ENCODE results near the gene UQCRQ. TPM values are rescaled to one million over a fixed set of nuclear protein-coding genes. Genes with fewer than 3 reads are reported as not detected.

UQCRQ gene
- total RNA-seq: 52.3 TPM

- H3K27me3 ChIP-seq (ENCODE audit: insufficient read depth, low read length): no peaks in the 10 kb centered on the region
Observed at GRCh38 chr5:132866342-132867045, at the start of gene UQCRQ, which contains the start of gene GDF9. Gene UQCRQ (plus strand): TSS chr5:132866642. CDS start chr5:132866882, 240 bp downstream. Gene GDF9 (minus strand): TSS chr5:132866469. CDS start chr5:132864533, 1,936 bp downstream.

DNA sequence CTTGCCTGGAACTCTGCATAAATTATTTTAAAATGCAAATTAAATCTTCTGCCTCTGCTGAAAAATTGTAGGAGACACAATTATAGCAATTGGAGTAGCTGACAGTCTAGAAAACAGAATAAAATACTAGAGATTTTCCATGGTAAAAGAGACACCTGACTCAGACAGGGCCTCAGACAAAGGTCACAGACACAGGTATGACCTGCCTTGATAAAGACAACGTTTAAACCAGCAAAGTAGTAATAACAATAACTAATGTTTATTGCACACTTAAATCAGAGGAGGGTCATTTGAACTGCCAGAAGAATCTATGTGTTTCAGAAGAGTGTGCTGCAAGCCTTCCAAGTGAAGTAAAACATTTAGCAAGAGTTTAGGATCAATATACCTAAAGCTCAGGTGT, 49.4 kb upstream of the UQCRQ start:
- Histone ChIP-seq H3K27me3 (ENCODE audit: insufficient read depth, low read length) (peaks cover 63% of the 10 kb centered on the region), H3K4me1 (ENCODE audit: insufficient read depth, low read length) (peaks cover 32% of the 10 kb centered on the region), H3K9me3 (ENCODE audit: low read depth, low read length) (no peaks in the 10 kb centered on the region), H3K4me3 (ENCODE audit: low read length) (no peak overlapping the region)

More at GRCh38 chr5:132866342-132867045, at the start of gene UQCRQ, which contains the start of gene GDF9:
- Histone ChIP-seq H3K9me3 (ENCODE audit: low read depth, low read length) (no peaks in the 10 kb centered on the region), H3K4me3 (ENCODE audit: low read length) (peak within 1 kb of the TSS; percentile 63), H3K4me1 (ENCODE audit: insufficient read depth, low read length) (peaks cover 18% of the 10 kb centered on the region)

DNA sequence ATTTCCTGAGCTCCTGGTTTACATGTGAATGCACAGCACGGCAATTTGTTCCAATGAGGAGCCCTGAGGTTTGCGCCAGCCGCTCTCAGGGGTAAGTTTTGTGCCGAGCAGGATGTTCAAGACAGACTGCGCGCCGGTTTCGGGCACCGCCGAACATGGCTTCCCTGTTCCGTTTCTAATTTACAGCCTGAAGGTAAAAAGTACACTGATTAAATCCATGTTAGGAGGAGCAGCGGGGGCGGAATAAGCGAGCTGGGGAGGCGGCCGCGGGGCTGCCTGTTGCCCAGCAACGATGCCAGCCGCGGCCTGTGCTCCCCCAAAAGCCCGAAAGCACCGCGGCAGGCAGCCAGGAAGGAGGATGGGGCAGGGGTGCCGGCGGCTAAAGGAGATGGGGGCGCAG, 47.0 kb upstream of the UQCRQ start:
- Histone ChIP-seq H3K4me1 (ENCODE audit: insufficient read depth, low read length) (peaks cover 20% of the 10 kb centered on the region), H3K4me3 (ENCODE audit: low read length) (no peak overlapping the region), H3K27me3 (ENCODE audit: insufficient read depth, low read length) (peaks cover 65% of the 10 kb centered on the region), H3K9me3 (ENCODE audit: low read depth, low read length) (no peaks in the 10 kb centered on the region)

GRCh38 chr5:132820162-132820754, 46.2 kb upstream of the UQCRQ start:
- H3K4me3 ChIP-seq (ENCODE audit: low read length): no peak overlapping the region
- H3K27me3 ChIP-seq (ENCODE audit: insufficient read depth, low read length): peaks cover 65% of the 10 kb centered on the region
- H3K4me1 ChIP-seq (ENCODE audit: insufficient read depth, low read length): peaks cover 22% of the 10 kb centered on the region
- no peaks in the 10 kb centered on the region for H3K9me3 ChIP-seq (ENCODE audit: low read depth, low read length)

GRCh38 chr5:132821350-132821749, 45.1 kb upstream of the UQCRQ start:
- peaks cover 24% of the 10 kb centered on the region for H3K4me1 ChIP-seq (ENCODE audit: insufficient read depth, low read length)
- peaks cover 68% of the 10 kb centered on the region for H3K27me3 ChIP-seq (ENCODE audit: insufficient read depth, low read length)
- H3K4me3 ChIP-seq (ENCODE audit: low read length): no peak overlapping the region
- no peaks in the 10 kb centered on the region for H3K9me3 ChIP-seq (ENCODE audit: low read depth, low read length)

DNA sequence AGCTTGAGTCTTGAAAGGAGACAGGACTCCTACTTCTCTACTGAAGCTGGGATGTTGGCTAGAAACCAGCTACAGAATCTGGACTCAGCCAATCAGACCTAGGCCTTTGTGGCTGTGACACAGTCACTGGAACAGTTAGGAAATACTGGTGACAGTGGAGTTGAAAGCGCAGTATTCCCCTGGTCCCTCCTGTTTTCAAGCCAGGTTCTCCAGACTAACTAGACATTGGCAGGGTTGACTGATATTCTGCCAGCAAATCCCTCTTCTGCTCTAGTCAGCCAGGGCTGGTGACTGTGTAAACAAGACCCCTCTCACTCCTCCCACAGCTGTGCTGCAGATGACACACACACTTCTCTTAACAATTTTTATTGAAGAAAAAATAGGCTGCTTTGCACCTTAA, 44.7 kb upstream of the UQCRQ start:
- Histone ChIP-seq H3K9me3 (ENCODE audit: low read depth, low read length) (no peaks in the 10 kb centered on the region), H3K4me1 (ENCODE audit: insufficient read depth, low read length) (peaks cover 24% of the 10 kb centered on the region), H3K4me3 (ENCODE audit: low read length) (no peak overlapping the region), H3K27me3 (ENCODE audit: insufficient read depth, low read length) (peaks cover 72% of the 10 kb centered on the region)

GRCh38 chr5:132822650-132823480, 43.6 kb upstream of the UQCRQ start:
- Histone ChIP-seq H3K4me1 (ENCODE audit: insufficient read depth, low read length) (peaks cover 24% of the 10 kb centered on the region), H3K9me3 (ENCODE audit: low read depth, low read length) (no peaks in the 10 kb centered on the region), H3K27me3 (ENCODE audit: insufficient read depth, low read length) (peaks cover 77% of the 10 kb centered on the region), H3K4me3 (ENCODE audit: low read length) (no peak overlapping the region)

DNA sequence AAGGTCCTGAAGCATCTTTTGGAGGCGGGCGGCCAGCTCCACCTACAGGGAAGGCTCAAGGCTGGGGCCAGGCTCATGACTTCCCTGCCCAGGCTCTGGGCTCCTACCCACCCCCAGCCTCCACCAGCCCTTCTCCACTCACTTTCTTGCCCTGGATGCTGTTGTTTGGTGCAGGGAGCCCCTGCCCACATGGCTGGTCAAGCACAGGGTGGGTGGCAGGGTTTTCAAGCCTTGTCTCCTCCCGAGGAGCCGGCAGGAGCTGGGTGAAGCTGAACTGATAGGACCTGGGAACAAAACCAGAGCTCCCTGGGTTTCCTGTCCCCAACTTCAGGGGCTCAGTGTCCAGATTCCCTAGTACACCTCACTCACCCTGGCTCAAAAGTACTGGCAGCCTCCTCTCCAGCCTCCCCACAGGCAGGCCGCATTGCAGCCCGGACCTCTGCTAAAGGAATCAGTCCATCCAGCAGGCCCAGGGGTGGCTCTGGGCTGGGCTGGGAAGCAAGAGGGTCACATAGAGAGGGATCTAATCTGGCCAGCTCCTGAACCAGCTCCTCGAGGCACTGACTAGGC, 42.9 kb upstream of the UQCRQ start:
- peaks cover 82% of the 10 kb centered on the region for H3K27me3 ChIP-seq (ENCODE audit: insufficient read depth, low read length)

GRCh38 chr5:132824426-132824825, 42.0 kb upstream of the UQCRQ start:
- Histone ChIP-seq H3K27me3 (ENCODE audit: insufficient read depth, low read length) (peaks cover 82% of the 10 kb centered on the region), H3K9me3 (ENCODE audit: low read depth, low read length) (no peaks in the 10 kb centered on the region), H3K4me1 (ENCODE audit: insufficient read depth, low read length) (peaks cover 25% of the 10 kb centered on the region), H3K4me3 (ENCODE audit: low read length) (no peak overlapping the region)

More for the DNA sequence above, 42.9 kb upstream of the UQCRQ start:
- peaks cover 24% of the 10 kb centered on the region for H3K4me1 ChIP-seq (ENCODE audit: insufficient read depth, low read length)
- H3K9me3 ChIP-seq (ENCODE audit: low read depth, low read length): no peaks in the 10 kb centered on the region
- H3K4me3 ChIP-seq (ENCODE audit: low read length): no peak overlapping the region

DNA sequence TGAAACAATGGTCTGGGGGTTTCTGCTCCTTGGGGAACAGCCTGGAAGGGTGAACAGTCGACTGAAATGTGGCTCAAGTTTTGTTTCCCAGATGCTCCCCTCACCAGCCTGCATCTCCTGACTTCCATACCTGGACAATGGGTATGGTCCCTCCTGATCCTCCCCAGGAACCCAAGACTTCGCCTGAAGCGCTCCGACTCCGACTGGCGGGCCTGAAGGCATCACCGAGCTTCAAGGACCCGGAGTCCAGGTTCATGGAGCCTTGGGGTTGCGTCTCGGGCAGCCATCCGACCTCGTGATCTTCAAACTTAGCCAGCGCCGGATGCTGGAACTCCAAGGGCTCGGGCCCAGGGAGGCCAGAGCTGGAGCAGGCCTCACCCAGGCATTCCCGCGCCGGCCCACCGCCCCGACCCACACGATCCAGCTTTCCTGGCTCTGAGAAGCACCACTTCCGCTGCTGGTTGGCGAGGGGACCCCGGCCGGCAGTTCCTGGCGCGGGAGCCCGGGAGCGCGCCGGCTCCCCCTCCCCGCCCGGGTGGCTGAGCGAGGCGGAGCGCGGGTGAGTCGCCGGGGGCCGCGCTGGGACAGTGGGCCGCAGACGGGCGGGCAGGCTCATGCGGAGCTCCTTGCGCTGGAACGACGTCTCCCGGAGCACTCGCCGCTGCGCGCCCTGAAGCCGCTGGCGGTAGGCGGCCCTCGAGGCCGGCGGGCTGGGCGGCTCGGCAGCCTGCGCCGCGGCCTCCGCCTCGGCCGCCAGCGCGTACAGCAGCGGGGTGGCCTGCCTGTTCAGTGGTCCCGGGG, 41.2 kb upstream of the UQCRQ start:
- peaks cover 83% of the 10 kb centered on the region for H3K27me3 ChIP-seq (ENCODE audit: insufficient read depth, low read length)
- H3K4me3 ChIP-seq (ENCODE audit: low read length): no peak overlapping the region

GRCh38 chr5:132825834-132826391, 40.5 kb upstream of the UQCRQ start:
- Histone ChIP-seq H3K9me3 (ENCODE audit: low read depth, low read length) (no peaks in the 10 kb centered on the region), H3K27me3 (ENCODE audit: insufficient read depth, low read length) (peaks cover 83% of the 10 kb centered on the region), H3K4me1 (ENCODE audit: insufficient read depth, low read length) (peaks cover 24% of the 10 kb centered on the region), H3K4me3 (ENCODE audit: low read length) (no peak overlapping the region)

More for the DNA sequence above, 41.2 kb upstream of the UQCRQ start:
- H3K9me3 ChIP-seq (ENCODE audit: low read depth, low read length): no peaks in the 10 kb centered on the region
- peaks cover 23% of the 10 kb centered on the region for H3K4me1 ChIP-seq (ENCODE audit: insufficient read depth, low read length)

DNA sequence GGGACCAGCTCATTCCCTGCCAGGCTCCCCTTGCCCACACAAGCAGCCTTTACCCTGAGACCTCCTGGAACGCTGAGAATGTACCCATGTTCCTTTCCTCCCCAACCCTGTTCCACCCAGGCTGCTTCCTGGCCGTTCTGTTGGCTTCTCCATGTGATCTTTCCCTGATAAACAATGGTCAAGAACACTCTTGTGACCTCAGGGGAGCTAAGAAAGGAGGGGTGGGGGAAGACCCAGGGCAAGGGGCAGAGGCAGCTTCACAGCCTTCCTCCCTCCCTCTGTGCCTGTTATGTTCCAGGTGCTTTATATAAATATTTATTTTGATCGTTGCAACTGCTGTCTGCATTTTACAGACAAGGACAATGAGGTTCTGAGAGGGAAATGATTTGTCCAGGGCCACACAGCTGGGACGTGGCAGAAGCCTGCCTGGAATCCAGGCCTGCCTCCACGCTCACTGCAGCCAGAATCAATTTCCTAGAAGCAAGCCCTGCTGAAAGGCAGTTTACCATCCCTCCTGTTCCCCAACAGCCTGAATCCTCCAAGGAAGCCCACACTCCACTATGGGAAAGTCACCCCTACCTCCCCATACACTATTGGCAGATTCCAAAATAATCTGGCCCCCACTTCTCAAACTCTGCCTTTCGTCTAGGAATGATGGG, 39.9 kb upstream of the UQCRQ start:
- Histone ChIP-seq H3K4me3 (ENCODE audit: low read length) (no peak overlapping the region), H3K4me1 (ENCODE audit: insufficient read depth, low read length) (peaks cover 26% of the 10 kb centered on the region), H3K9me3 (ENCODE audit: low read depth, low read length) (no peaks in the 10 kb centered on the region), H3K27me3 (ENCODE audit: insufficient read depth, low read length) (peaks cover 81% of the 10 kb centered on the region)

- Histone ChIP-seq H3K27me3 (ENCODE audit: insufficient read depth, low read length) (peaks cover 70% of the 10 kb centered on the region), H3K9me3 (ENCODE audit: low read depth, low read length) (no peaks in the 10 kb centered on the region), H3K4me1 (ENCODE audit: insufficient read depth, low read length) (peaks cover 22% of the 10 kb centered on the region), H3K4me3 (ENCODE audit: low read length) (no peak overlapping the region)
Observed at GRCh38 chr5:132827943-132828673, 38.3 kb upstream of the UQCRQ start.

All from mononuclear cell (primary cell).